Sigmoid colon (tissue), 7 donors: ENCODE results near the gene TPCN1. TPM values are rescaled to one million over a fixed set of nuclear protein-coding genes. Genes with fewer than 3 reads are reported as not detected.

Experiments
- DNase-seq: peaks from one replicate; pipeline ENCODE4 v3.0.0-alpha.2; 2019
- H3K27ac ChIP-seq, 4 donors: fragments of 200-600 bp; sonication (generic); one replicate each; pipeline ENCODE4 v1.5.1; 2016 to 2019; ENCODE audit warnings: mild to moderate bottlenecking in 1 of 4
- H3K27me3 ChIP-seq, 3 donors: fragments of 200-600 bp; sonication (generic); one replicate each; pipeline ENCODE4 v1.5.1; 2019; ENCODE audit warnings: mild to moderate bottlenecking in 1 of 3
- H3K36me3 ChIP-seq, 4 donors: fragments of 200-600 bp; sonication (generic); one replicate each; pipeline ENCODE4 v1.5.1; 2016 to 2019
- H3K4me1 ChIP-seq, 4 donors: fragments of 200-600 bp; sonication (generic); one replicate each; pipeline ENCODE4 v1.5.1; 2017 to 2019
- H3K4me3 ChIP-seq, 4 donors: fragments of 200-600 bp; sonication (generic); one replicate each; pipeline ENCODE4 v1.5.1; 2017 to 2019; ENCODE audit warnings: mild to moderate bottlenecking in 2 of 4, moderate library complexity in 1 of 4
- H3K9me3 ChIP-seq, 4 donors: fragments of 200-600 bp in 3 of 4; sonication (generic) in 3 of 4; one replicate each; pipeline versions ENCODE4 v1.5.1 to v1.6.1; 2013 to 2019
- EP300 ChIP-seq, 4 donors: sonication (generic); formaldehyde crosslinking; IDR thresholded peaks; one replicate each; pipeline ENCODE4 v1.6.1; 2017; ENCODE audit warnings: antibody characterized with exemption in 4 of 4
- POLR2A ChIP-seq, 2 donors: fragments of 450-650 bp; IDR thresholded peaks; one replicate each; pipeline ENCODE4 v1.6.1; 2016; ENCODE audit warnings: antibody characterized with exemption in 2 of 2, mild to moderate bottlenecking in 2 of 2, moderate library complexity in 2 of 2
- POLR2AphosphoS5 ChIP-seq, 4 donors: sonication (generic); formaldehyde crosslinking; IDR thresholded peaks; one replicate each; pipeline ENCODE4 v1.6.1; 2017; ENCODE audit warnings: antibody characterized with exemption in 4 of 4
- WGBS, 2 donors: extraction: QIAGEN DNeasy Blood & Tissue Kit; methylation state at CpG; one replicate each; pipeline ENCODE4 v1.1.7; 2013; 5-methylcytosine and 5-hydroxymethylcytosine counted together
- intact Hi-C: fragments of 100-400 bp; cut with DNase I; formaldehyde crosslinking; loops from one replicate; pipeline ENCODE4 v1.15.1; 2023
- polyA plus RNA-seq, 3 donors: library from polyadenylated mRNA; stranded (reverse); fragments of 200-250 nt; gene quantifications; one replicate each; pipeline ENCODE4 v1.2.3, GENCODE V29; 2013
- total RNA-seq, 4 donors: library from RNA; depleted of rRNA; stranded (reverse); fragments of >200 nt; gene quantifications; one replicate each; pipeline ENCODE4 v1.1.0, GENCODE V29; 2016
- TF ChIP-seq, protein P1 (sequence below), 4 experiments: fragments of 450-650 bp in 3 of 4; fragments of 200-600 bp in 1 of 4; IDR thresholded peaks; one replicate each; pipeline ENCODE4 v1.5.1; 2016 to 2019; ENCODE audit warnings: antibody characterized with exemption in 4 of 4, mild to moderate bottlenecking in 3 of 4, moderate library complexity in 2 of 4
- donor health status: healthy with polysubstance abuse.
- donor health status: Bipolar disorder and iron deficiency.
- donor health status: healthy.

TPCN1 gene
- total and polyA plus RNA-seq, 7 donors: 6.0 to 51.5 (median 28.3) TPM

DNA sequence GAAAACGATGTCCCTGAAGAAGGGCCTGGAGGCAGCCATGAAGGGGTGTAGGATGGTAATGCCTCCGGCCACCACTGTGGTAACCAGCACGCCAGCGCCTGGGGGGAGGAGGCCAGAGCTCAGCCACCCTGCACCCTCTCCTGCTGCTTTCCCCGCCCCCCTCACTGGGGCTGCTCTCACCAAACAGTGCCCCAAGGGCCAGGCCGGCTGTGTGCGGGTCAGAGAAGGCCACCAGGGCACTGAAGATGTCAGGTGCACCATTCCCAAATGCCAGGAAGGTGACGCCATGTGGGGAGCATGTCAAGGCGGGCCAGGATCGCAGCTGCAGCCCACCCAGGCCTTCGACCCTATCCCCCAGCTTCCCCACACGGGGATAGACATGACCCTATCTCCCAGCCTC is 99.1 kb downstream of the TPCN1 start:
- Histone ChIP-seq H3K27ac (no peak overlapping the region), H3K27me3 (no peaks in the 10 kb centered on the region), H3K9me3 (no peaks in the 10 kb centered on the region), H3K4me1 (no peaks in the 10 kb centered on the region), H3K4me3 (no peak overlapping the region), H3K36me3 (peaks cover 6 to 60% (median 17%) of the 10 kb centered on the region in 4 donors)
- TF ChIP-seq POLR2A (IDR thresholded peaks at IDR 0.05) (no peak), EP300 (IDR thresholded peaks at IDR 0.05) (no peak), POLR2AphosphoS5 (IDR thresholded peaks at IDR 0.05) (no peak)
- TF ChIP-seq, protein P1, sequence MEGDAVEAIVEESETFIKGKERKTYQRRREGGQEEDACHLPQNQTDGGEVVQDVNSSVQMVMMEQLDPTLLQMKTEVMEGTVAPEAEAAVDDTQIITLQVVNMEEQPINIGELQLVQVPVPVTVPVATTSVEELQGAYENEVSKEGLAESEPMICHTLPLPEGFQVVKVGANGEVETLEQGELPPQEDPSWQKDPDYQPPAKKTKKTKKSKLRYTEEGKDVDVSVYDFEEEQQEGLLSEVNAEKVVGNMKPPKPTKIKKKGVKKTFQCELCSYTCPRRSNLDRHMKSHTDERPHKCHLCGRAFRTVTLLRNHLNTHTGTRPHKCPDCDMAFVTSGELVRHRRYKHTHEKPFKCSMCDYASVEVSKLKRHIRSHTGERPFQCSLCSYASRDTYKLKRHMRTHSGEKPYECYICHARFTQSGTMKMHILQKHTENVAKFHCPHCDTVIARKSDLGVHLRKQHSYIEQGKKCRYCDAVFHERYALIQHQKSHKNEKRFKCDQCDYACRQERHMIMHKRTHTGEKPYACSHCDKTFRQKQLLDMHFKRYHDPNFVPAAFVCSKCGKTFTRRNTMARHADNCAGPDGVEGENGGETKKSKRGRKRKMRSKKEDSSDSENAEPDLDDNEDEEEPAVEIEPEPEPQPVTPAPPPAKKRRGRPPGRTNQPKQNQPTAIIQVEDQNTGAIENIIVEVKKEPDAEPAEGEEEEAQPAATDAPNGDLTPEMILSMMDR (IDR thresholded peaks at IDR 0.05): no peak
- DNase-seq: no peak
- 94 to 96% methylated on average over 12 of the region's 12 CpGs for WGBS, 2 donors
- intact Hi-C loops: no loop called here

DNA sequence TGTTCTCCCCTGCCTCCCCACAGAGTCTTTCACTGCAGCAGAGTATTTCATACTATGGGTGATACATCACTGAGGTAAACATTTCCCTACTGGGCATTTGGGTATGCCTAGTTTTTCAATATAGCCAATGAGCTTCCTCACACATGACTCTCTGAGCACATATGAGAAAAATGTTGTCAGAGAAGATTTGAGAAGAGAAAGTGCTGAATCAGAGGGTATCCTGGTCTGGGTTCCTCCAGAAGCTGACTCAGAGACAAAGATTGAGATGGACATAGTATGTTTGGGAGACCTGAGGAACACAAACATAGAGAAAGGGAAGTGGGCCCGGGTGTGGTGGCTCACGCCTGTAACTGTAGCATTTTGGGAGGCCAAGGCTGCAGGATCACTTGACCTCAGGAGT is 101.1 kb downstream of the TPCN1 start:
- intact Hi-C loops: no loop called here
- no peak overlapping the region for H3K27ac ChIP-seq
- no peak for DNase-seq
- peaks cover 0 to 13% (median 4%) of the 10 kb centered on the region in 4 donors for H3K4me1 ChIP-seq
- H3K9me3 ChIP-seq: no peaks in the 10 kb centered on the region
- 87 to 91% methylated on average over 2 of the region's 2 CpGs for WGBS, 2 donors
- H3K27me3 ChIP-seq: no peaks in the 10 kb centered on the region
- H3K36me3 ChIP-seq: peaks cover 6 to 46% (median 12%) of the 10 kb centered on the region in 4 donors
- H3K4me3 ChIP-seq: no peak overlapping the region
- TF ChIP-seq POLR2A (IDR thresholded peaks at IDR 0.05) (no peak), EP300 (IDR thresholded peaks at IDR 0.05) (no peak), POLR2AphosphoS5 (IDR thresholded peaks at IDR 0.05) (no peak)
- TF ChIP-seq, protein P1 (IDR thresholded peaks at IDR 0.05): no peak

DNA sequence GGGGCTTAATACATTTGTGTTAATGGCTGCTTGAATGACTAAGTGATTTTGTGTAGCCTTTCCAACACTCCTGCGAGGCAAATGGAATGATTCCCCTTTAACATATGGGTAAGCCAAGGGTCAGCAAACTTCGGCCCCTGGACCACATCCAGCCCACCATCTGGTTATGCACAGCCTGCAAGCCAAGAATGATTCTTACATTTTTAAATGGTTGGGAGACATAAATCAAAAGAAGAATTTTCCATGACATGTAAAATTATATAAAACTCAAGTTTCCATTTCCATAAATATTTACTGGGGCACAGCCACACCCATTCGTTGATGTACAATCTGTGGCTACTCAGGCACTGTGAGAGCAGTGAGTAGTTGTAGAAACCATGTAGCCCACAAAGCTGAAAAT is 104.7 kb downstream of the TPCN1 start:
- DNase-seq: peak; percentile 78
- peaks cover 0 to 13% (median 4%) of the 10 kb centered on the region in 4 donors for H3K4me1 ChIP-seq
- 70 to 76% methylated on average over 3 of the region's 3 CpGs for WGBS, 2 donors
- intact Hi-C loops: no loop called here
- no peaks in the 10 kb centered on the region for H3K9me3 ChIP-seq
- H3K36me3 ChIP-seq: peaks cover 0 to 27% (median 1%) of the 10 kb centered on the region in 4 donors
- no peaks in the 10 kb centered on the region for H3K27me3 ChIP-seq
- H3K4me3 ChIP-seq: no peak overlapping the region
- H3K27ac ChIP-seq: peak overlapping the region in 2 of 4 donors; percentile 43 to 48
- peak in 3 of 4 donors; percentile 14 to 20 (median 18) for TF ChIP-seq POLR2AphosphoS5 (IDR thresholded peaks at IDR 0.05)
- TF ChIP-seq EP300 (IDR thresholded peaks at IDR 0.05): no peak
- TF ChIP-seq POLR2A (IDR thresholded peaks at IDR 0.05): no peak

DNA sequence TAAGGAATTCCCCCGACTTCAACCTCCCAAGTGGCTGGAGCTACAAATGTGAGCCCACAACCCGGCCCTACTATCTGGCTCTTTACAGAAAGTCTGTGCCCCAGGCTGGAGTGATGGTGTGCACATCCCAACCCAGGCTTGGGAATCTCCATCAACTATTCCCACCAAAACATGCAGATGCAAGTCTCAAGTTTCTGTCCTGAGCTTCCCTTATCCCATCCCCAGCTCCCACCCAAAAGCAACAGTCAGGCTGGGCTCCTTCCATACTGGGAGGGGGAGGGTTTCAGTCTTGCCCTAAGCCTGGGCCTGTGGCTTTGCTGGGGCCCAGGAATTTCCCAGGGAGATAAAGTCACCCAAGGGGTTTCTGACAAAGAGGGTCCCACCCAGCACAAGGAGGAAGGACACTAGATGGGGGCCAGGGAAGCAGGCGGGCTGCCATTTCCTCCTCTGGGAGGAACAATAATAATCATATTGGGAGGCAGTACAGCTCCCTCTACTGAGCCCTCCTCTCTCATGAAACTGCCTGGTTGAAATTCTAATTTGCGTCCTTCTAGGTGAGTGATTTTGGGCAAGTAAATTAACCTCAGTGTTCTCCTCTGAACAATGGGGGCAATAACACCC is 105.6 kb downstream of the TPCN1 start:
- intact Hi-C loops: no loop called here
- Histone ChIP-seq H3K4me3 (no peak overlapping the region), H3K36me3 (peaks cover 0 to 24% (median 0%) of the 10 kb centered on the region in 4 donors), H3K27ac (peak overlapping the region in 3 of 4 donors; percentile 9 to 48 (median 43)), H3K27me3 (no peaks in the 10 kb centered on the region), H3K4me1 (peaks cover 0 to 13% (median 4%) of the 10 kb centered on the region in 4 donors), H3K9me3 (no peaks in the 10 kb centered on the region)
- 83 to 89% methylated on average over 4 of the region's 4 CpGs for WGBS, 2 donors
- no peak for DNase-seq
- TF ChIP-seq POLR2AphosphoS5 (IDR thresholded peaks at IDR 0.05) (no peak), POLR2A (IDR thresholded peaks at IDR 0.05) (no peak), EP300 (IDR thresholded peaks at IDR 0.05) (no peak)
- TF ChIP-seq, protein P1 (IDR thresholded peaks at IDR 0.05): no peak

DNA sequence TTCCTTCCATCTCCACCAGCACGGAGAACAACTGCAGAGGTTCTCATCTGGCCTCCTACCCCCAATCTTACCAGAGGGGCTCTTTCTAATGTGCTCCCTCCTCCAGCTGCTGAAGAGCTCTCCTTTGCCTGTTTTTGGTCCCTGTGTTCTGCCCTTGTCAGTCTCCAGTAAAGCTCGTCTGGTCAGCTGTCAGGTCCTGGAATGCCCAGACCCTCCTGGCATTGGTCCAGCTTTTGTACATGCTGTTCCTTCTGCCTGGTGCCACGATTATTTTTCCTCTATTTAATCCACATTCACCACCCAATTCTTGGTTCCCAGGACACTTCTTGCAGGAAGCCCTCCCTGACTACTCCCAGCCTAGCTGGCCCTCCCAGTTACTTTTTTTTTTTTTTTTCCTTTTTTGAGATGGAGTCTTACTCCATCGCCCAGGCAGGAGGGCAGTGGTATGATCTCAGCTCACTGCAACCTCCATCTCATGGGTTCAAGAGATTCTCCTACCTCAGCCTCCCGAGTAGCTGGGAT is 107.2 kb downstream of the TPCN1 start:
- TF ChIP-seq EP300 (IDR thresholded peaks at IDR 0.05) (no peak), POLR2A (IDR thresholded peaks at IDR 0.05) (no peak), POLR2AphosphoS5 (IDR thresholded peaks at IDR 0.05) (no peak)
- TF ChIP-seq, protein P1 (IDR thresholded peaks at IDR 0.05): no peak
- no peak overlapping the region for H3K27ac ChIP-seq
- peaks cover 0 to 22% (median 0%) of the 10 kb centered on the region in 4 donors for H3K36me3 ChIP-seq
- WGBS, 2 donors: 84 to 89% methylated on average over 5 of the region's 5 CpGs
- H3K4me3 ChIP-seq: no peak overlapping the region
- peaks cover 0 to 18% (median 7%) of the 10 kb centered on the region in 4 donors for H3K4me1 ChIP-seq
- H3K9me3 ChIP-seq: no peaks in the 10 kb centered on the region
- DNase-seq: no peak
- H3K27me3 ChIP-seq: no peaks in the 10 kb centered on the region
- intact Hi-C loops: no loop called here
